ENCODE data around the gene VIM. TPM values are rescaled to one million over a fixed set of nuclear protein-coding genes. Genes with fewer than 3 reads are reported as not detected.
"Not testable (repeated sequence)": the region's sequence is repeated elsewhere in the genome, so short reads cannot be mapped to it uniquely, and the experiment has no call there.

Gene VIM
- total RNA-seq, 1 donor from 2014 or later: 5,277 TPM

DNA sequence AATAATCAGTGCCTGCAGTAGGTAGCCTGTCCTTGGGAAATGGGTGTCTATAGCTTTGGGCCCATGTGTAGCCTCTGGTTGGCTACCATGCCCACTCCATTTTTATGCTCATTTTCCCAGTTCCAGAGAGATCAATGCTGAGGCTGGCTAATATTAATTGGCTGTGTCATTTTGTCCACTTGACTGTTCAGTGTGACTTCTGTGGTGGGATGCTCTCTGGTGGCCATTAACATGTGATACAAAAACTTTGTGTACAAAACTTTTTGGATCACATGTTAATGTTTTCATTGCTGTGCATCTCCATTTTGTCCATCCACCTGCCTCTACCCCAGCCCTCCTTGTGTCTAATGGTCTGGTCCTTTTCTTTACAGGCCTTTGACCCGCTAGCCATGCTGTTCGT is 22.7 kb downstream of the VIM start:
- DNase-seq (ENCODE audit: low read depth): no peak
- H3K27me3 ChIP-seq (ENCODE audit: control insufficient read depth, insufficient read depth, low read length): no peaks in the 10 kb centered on the region
- TF ChIP-seq, protein P1, sequence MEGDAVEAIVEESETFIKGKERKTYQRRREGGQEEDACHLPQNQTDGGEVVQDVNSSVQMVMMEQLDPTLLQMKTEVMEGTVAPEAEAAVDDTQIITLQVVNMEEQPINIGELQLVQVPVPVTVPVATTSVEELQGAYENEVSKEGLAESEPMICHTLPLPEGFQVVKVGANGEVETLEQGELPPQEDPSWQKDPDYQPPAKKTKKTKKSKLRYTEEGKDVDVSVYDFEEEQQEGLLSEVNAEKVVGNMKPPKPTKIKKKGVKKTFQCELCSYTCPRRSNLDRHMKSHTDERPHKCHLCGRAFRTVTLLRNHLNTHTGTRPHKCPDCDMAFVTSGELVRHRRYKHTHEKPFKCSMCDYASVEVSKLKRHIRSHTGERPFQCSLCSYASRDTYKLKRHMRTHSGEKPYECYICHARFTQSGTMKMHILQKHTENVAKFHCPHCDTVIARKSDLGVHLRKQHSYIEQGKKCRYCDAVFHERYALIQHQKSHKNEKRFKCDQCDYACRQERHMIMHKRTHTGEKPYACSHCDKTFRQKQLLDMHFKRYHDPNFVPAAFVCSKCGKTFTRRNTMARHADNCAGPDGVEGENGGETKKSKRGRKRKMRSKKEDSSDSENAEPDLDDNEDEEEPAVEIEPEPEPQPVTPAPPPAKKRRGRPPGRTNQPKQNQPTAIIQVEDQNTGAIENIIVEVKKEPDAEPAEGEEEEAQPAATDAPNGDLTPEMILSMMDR (IDR thresholded peaks at IDR 0.05; ENCODE audit: insufficient read depth, low read length, poor library complexity, severe bottlenecking): no peak

DNA sequence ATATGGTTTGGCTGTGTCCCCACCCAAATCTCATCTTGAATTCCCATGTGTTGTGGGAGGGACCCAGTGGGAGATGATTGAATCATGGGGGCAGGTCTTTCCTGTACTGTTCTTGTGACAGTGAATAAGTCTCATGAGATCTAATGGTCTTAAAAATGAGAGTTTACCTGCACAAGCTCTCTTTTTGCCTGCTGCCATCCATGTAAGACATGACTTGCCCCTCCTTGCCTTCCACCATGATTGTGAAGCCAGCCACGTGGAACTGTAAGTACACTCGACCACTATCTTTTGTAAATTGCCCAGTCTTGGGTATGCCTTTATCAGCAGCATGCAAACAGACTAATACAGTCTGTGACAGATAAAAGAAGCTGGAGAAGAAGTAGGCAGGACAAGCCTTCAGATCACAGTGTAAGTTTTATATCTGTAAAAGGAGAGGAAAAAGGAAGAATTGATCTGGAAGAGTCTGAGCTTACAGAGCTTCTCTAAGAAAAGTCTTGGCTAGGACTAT is 26.6 kb downstream of the VIM start:
- not testable (repeated sequence) for DNase-seq (ENCODE audit: low read depth); H3K36me3 ChIP-seq (ENCODE audit: control insufficient read depth, insufficient read depth, low read length); H3K4me3 ChIP-seq (ENCODE audit: low read depth, low read length)

More for the DNA sequence above, 22.7 kb downstream of the VIM start:
- Histone ChIP-seq H3K36me3 (ENCODE audit: control insufficient read depth, insufficient read depth, low read length) (no peaks in the 10 kb centered on the region), H3K4me3 (ENCODE audit: low read depth, low read length) (no peak overlapping the region)

DNA sequence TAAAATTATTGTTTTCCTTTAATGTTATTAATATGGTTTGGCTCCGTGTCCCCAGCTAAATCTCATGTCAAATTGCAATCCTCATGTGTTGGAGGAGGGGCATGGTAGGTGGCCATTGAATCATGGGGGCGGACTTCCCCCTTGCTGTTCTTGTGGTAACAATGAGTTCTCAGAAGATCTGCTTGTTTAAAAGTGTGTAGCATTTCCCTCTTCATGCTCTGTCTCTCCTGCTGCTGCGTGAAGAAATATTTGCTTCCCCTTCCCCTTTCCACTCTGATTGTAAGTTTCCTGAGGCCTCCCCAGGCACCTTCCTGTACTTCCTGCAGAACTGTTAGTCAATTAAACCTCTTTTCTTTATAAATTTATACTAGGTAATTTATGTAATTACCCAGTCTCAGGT is 27.5 kb downstream of the VIM start:
- TF ChIP-seq, protein P1 (IDR thresholded peaks at IDR 0.05; ENCODE audit: insufficient read depth, low read length, poor library complexity, severe bottlenecking): no peak
- DNase-seq (ENCODE audit: low read depth): no peak
- H3K27me3 ChIP-seq (ENCODE audit: control insufficient read depth, insufficient read depth, low read length): no peaks in the 10 kb centered on the region
- H3K36me3 ChIP-seq (ENCODE audit: control insufficient read depth, insufficient read depth, low read length): no peaks in the 10 kb centered on the region
- no peak overlapping the region for H3K4me3 ChIP-seq (ENCODE audit: low read depth, low read length)

More for the DNA sequence above, 26.6 kb downstream of the VIM start:
- H3K27me3 ChIP-seq (ENCODE audit: control insufficient read depth, insufficient read depth, low read length): not testable (repeated sequence)

DNA sequence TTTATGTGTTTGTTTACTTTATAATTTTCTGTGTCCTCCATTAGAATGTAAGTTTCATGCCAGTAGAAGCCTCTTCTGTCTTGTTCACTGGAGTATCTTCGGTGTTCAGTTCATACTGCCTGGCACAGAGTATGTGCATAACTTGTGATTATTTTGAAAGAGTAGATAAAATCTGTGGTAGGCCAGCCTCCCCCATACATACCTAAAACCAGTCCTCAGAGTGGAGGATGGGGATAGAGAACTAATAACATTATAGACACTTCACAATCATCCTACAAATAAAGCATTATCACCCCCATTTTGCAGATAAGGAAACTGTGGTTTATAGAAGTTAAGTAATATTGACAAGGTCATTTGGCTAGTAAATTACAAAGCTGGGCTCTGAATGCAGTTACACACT is 28.0 kb downstream of the VIM start:
- Histone ChIP-seq H3K27me3 (ENCODE audit: control insufficient read depth, insufficient read depth, low read length) (no peaks in the 10 kb centered on the region), H3K36me3 (ENCODE audit: control insufficient read depth, insufficient read depth, low read length) (no peaks in the 10 kb centered on the region), H3K4me3 (ENCODE audit: low read depth, low read length) (no peak overlapping the region)
- DNase-seq (ENCODE audit: low read depth): no peak
- TF ChIP-seq, protein P1 (IDR thresholded peaks at IDR 0.05; ENCODE audit: insufficient read depth, low read length, poor library complexity, severe bottlenecking): no peak

DNA sequence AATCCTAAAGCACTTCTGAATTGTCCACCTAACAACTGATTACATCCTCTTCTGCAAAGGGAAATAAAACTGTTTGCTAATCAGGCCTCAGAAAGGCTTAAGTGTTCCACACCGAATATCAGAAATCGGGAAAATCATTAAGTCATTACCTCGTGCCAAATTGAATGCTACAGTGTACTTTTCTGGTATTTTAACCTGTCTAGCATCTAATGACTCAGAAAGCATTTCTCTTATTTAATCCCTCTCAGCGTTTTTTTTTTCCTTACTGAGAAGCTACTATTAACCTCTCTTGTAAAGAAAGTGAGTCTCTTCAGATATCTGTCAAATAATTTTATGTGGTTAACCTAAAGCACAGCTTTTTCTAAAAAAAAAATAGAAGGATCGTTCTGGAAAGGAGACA is 28.6 kb downstream of the VIM start:
- no peaks in the 10 kb centered on the region for H3K27me3 ChIP-seq (ENCODE audit: control insufficient read depth, insufficient read depth, low read length)
- no peak for DNase-seq (ENCODE audit: low read depth)

DNA sequence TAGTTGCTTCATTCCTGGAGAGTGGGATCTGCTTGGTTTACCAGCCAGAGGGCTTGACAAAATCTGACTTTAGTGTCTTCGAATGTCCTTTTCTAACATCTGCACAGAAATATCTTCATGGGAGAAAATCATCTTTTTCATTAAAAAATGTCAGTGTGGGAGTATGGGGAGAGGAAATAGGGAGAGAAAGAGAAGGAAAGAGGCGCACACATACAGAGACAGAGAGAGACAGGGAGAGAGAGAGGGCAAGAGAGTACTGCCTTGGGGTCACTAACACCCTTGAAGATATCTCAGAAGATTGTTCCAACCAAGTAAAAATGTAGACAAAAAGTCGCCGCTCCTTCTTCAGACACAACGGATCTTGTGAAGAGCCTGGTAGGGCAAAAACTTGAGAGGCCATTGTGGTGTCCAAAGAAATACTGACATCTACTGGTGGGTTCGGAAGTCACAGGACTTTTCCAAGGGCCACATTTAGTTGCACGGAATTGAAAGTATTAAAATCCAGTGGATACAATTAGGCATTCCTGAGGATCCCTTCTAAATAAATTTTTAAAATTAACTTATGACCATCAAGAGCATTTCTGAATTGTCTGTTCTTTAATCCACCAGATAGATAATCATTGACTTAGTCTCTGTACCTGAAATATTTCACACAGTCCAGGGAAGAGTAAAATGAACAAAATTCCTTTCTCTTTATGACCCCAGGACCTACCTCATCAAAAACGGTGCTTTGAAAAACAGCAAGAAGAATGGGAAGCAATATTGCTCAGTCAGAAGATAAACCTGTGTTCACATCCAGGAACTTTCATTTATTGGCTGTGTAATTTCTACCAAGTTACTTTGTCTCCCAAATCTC is 29.7 kb downstream of the VIM start:
- no peak for DNase-seq (ENCODE audit: low read depth)
- H3K27me3 ChIP-seq (ENCODE audit: control insufficient read depth, insufficient read depth, low read length): no peaks in the 10 kb centered on the region
- TF ChIP-seq, protein P1 (IDR thresholded peaks at IDR 0.05; ENCODE audit: insufficient read depth, low read length, poor library complexity, severe bottlenecking): peak; percentile 75
- no peak overlapping the region for H3K4me3 ChIP-seq (ENCODE audit: low read depth, low read length)
- no peaks in the 10 kb centered on the region for H3K36me3 ChIP-seq (ENCODE audit: control insufficient read depth, insufficient read depth, low read length)

More for the DNA sequence above, 28.6 kb downstream of the VIM start:
- Histone ChIP-seq H3K4me3 (ENCODE audit: low read depth, low read length) (no peak overlapping the region), H3K36me3 (ENCODE audit: control insufficient read depth, insufficient read depth, low read length) (no peaks in the 10 kb centered on the region)
- TF ChIP-seq, protein P1 (IDR thresholded peaks at IDR 0.05; ENCODE audit: insufficient read depth, low read length, poor library complexity, severe bottlenecking): no peak
